Mesothelial cell of epicardium (in vitro differentiated cells): ENCODE measurements around the gene TMCO4. TPM values are rescaled to one million over a fixed set of nuclear protein-coding genes. Genes with fewer than 3 reads are reported as not detected.

Experiments used
- DNase-seq, 2 experiments: peaks; one replicate each; pipeline ENCODE4 v3.0.0; 2021; ENCODE audit warnings: low spot score in 2 of 2; ENCODE audit not compliant: unreplicated experiment in 2 of 2
- H3K27ac Mint-ChIP-seq: 2 replicates; pipeline ENCODE4 v1.8.0; 2021; ENCODE audit warnings: mixed read lengths
- H3K27me3 Mint-ChIP-seq: 2 replicates; pipeline ENCODE4 v1.8.0; 2021; ENCODE audit warnings: low read depth, mixed read lengths
- H3K36me3 Mint-ChIP-seq: 2 replicates; pipeline ENCODE4 v1.8.0; 2021; ENCODE audit warnings: mixed read lengths
- H3K4me1 Mint-ChIP-seq: 2 replicates; pipeline ENCODE4 v1.8.0; 2021; ENCODE audit warnings: mixed read lengths
- H3K4me3 Mint-ChIP-seq: 2 replicates; pipeline ENCODE4 v1.8.0; 2021; ENCODE audit warnings: mild to moderate bottlenecking, moderate library complexity, mixed read lengths
- H3K9me3 Mint-ChIP-seq: 2 replicates; pipeline ENCODE4 v1.8.0; 2021; ENCODE audit warnings: mixed read lengths
- total RNA-seq: library from RNA; stranded (reverse); gene quantifications from 3 replicates; pipeline ENCODE4 v1.2.1, GENCODE V29; 2021
- TF ChIP-seq, protein P1 (sequence below): fragments of 200-600 bp; sonication (generic); IDR thresholded peaks from one replicate; pipeline ENCODE4 v1.5.0; 2021; ENCODE audit warnings: antibody characterized with exemption; ENCODE audit not compliant: unreplicated experiment

Gene TMCO4
- total RNA-seq, 1 donor from 2014 or later = 21.4 TPM

DNA sequence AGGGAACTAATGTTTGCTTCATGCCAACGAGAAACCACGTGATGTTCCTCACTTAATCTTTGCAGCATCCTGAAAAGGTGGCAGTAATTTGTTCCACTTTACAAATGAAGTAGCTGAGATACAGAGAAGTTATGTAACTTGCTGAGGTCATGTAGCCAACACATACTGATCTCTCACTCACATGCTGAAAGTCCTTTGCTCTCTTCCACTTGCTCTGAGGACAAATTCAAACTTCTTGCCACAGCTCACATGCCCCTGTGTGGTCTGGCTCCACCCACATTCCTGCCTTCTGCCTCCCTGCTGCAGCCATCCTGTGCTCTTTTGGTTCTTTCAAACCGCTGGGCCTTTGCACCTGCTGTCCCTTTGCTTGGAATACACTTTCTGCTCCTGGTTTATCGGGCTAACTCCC, 55.4 kb downstream of the TMCO4 start:
- no peak for DNase-seq
- no peaks in the 10 kb centered on the region for H3K4me1 Mint-ChIP-seq
- TF ChIP-seq, protein P1, sequence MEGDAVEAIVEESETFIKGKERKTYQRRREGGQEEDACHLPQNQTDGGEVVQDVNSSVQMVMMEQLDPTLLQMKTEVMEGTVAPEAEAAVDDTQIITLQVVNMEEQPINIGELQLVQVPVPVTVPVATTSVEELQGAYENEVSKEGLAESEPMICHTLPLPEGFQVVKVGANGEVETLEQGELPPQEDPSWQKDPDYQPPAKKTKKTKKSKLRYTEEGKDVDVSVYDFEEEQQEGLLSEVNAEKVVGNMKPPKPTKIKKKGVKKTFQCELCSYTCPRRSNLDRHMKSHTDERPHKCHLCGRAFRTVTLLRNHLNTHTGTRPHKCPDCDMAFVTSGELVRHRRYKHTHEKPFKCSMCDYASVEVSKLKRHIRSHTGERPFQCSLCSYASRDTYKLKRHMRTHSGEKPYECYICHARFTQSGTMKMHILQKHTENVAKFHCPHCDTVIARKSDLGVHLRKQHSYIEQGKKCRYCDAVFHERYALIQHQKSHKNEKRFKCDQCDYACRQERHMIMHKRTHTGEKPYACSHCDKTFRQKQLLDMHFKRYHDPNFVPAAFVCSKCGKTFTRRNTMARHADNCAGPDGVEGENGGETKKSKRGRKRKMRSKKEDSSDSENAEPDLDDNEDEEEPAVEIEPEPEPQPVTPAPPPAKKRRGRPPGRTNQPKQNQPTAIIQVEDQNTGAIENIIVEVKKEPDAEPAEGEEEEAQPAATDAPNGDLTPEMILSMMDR = no peak
- H3K9me3 Mint-ChIP-seq = no peaks in the 10 kb centered on the region
- no peaks in the 10 kb centered on the region for H3K27me3 Mint-ChIP-seq
- H3K36me3 Mint-ChIP-seq = peaks cover 11% of the 10 kb centered on the region
- H3K4me3 Mint-ChIP-seq = no peak overlapping the region
- no peak overlapping the region for H3K27ac Mint-ChIP-seq

DNA sequence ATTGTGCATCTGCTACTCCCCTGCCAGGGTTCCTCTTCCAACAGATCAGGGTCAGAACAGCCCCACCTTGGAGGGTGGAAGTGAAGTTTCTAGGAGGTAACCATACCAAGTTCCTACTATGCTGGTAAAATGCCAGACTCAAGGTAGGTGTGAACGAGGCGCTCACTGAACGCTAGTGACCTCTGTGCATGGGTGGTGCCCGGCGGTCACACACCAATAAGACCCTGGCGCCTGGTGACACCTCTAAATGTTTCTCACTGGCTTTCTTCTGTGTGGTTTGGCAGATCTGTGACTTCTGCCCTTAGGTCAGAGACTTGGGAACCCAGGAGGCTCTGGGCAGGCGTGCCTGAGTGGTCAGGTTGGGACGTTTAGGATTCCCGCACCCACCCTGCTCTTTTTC, 55.9 kb downstream of the TMCO4 start:
- Mint-ChIP-seq H3K4me1 (no peaks in the 10 kb centered on the region), H3K9me3 (no peaks in the 10 kb centered on the region), H3K4me3 (no peak overlapping the region), H3K27ac (no peak overlapping the region), H3K27me3 (no peaks in the 10 kb centered on the region), H3K36me3 (peaks cover 11% of the 10 kb centered on the region)
- DNase-seq = no peak
- TF ChIP-seq, protein P1 = no peak

DNA sequence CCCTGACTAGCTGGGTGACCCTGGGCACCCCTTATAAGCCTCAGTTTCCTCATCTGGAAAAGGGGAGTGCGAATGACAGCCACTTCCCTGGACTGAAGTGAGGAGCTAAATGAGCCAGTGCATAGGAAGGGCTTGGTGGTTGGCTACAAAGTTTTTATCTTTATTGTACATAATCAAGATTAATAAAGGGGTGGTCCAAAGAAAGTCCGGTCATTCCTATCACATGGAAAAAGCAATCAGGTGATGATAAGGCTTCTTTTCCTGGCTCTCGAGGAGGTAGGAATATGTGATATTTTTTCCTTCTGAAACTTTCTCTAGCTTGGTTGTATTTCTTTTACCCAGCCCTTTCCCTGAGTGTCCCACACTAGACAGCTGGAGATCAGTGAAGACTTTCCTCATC, 56.5 kb downstream of the TMCO4 start:
- no peak overlapping the region for H3K27ac Mint-ChIP-seq
- peaks cover 11% of the 10 kb centered on the region for H3K36me3 Mint-ChIP-seq
- DNase-seq = no peak
- TF ChIP-seq, protein P1 = no peak
- H3K4me1 Mint-ChIP-seq = no peaks in the 10 kb centered on the region
- H3K27me3 Mint-ChIP-seq = no peaks in the 10 kb centered on the region
- H3K9me3 Mint-ChIP-seq = no peaks in the 10 kb centered on the region
- no peak overlapping the region for H3K4me3 Mint-ChIP-seq

DNA sequence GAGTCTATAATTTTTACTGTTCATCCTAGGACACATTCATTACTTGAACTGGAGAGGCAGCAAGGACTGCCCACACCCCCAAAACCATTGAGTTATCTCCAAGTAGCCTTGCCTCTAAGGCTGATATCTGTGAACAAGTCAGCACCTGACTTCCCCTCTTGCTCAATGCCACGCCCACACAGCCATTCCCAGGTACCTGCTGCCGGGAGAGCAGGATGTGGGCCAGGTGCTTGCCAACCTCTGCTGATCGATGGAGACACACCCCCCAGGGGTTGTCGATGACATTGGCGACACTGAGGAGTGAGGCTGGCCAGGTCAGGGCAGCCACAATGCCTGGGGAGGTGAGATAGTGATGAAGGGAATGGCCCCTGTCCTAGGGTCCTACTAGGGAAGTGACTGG, 60.1 kb downstream of the TMCO4 start:
- Mint-ChIP-seq H3K4me1 (no peaks in the 10 kb centered on the region), H3K9me3 (no peaks in the 10 kb centered on the region), H3K27ac (no peak overlapping the region), H3K4me3 (no peak overlapping the region), H3K36me3 (peaks cover 3% of the 10 kb centered on the region), H3K27me3 (no peaks in the 10 kb centered on the region)
- TF ChIP-seq, protein P1 = no peak
- DNase-seq = no peak

DNA sequence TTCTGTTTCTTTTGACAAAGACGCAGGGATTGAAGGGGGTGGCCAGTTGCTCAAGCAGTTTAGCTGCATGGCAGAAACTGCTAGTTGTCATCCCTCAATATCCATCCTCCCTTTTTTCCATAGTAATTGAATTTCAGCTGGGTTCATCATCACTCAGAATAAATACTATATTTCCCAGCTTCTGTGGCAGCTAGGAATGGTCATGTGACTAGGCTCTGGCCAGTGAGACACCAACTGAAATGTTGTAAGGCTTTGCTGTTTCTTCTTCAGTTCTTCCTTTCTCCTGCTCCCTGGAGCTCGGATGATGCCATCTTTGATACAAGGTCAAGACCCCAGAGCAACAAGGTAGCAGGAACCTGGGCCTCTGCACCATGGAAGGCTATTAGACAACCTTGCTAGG, 61.0 kb downstream of the TMCO4 start:
- Mint-ChIP-seq H3K4me1 (no peaks in the 10 kb centered on the region), H3K27me3 (no peaks in the 10 kb centered on the region), H3K4me3 (no peak overlapping the region), H3K9me3 (no peaks in the 10 kb centered on the region), H3K27ac (no peak overlapping the region), H3K36me3 (no peaks in the 10 kb centered on the region)
- DNase-seq = no peak
- TF ChIP-seq, protein P1 = no peak

DNA sequence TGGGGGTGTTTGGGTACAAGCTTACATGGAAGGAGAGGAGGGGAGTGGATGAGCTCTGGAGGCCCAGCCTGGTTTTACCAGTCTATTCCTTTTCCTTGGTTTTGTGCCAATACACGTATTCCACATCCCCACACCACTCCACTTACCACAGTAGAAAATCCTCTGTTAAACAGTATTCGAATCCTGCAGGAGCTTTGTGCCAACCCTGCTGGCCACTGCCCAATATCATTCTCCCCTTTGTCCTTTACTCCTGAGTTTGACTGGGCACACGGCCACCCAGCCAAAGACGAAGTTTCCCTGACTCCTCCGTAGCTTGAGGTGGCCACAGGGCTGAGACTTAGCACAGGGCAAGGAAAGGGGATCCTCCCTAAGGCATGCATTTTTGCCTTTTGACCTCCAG, 61.6 kb downstream of the TMCO4 start:
- Mint-ChIP-seq H3K27me3 (no peaks in the 10 kb centered on the region), H3K4me1 (no peaks in the 10 kb centered on the region), H3K27ac (no peak overlapping the region), H3K9me3 (no peaks in the 10 kb centered on the region), H3K4me3 (no peak overlapping the region), H3K36me3 (peaks cover 4% of the 10 kb centered on the region)
- TF ChIP-seq, protein P1 = no peak
- no peak for DNase-seq
